M059J (cell line): ENCODE results near the gene HIVEP3. TPM values are rescaled to one million over a fixed set of nuclear protein-coding genes. Genes with fewer than 3 reads are reported as not detected.
"Not testable (repeated sequence)": the region's sequence is repeated elsewhere in the genome, so short reads cannot be mapped to it uniquely, and the experiment has no call there.

Source experiments
- DNase-seq: peaks from one replicate; pipeline ENCODE4 v3.0.0-alpha.2; 2012; ENCODE audit warnings: low read depth
- total RNA-seq: library from RNA; depleted of rRNA; stranded (reverse); fragments of >200 nt; shearing (Covaris generic); gene quantifications from 2 replicates; pipeline ENCODE4 v1.2.3, GENCODE V29; 2014; rRNA removed

HIVEP3 gene
- total RNA-seq: 4.2 and 10.0 TPM in 2 replicates

GRCh38 chr1:41918450-41919043, at the start of gene HIVEP3:
TSS of gene HIVEP3 (minus strand) at chr1:41918922.
- DNase-seq: peak; percentile 63

DNA sequence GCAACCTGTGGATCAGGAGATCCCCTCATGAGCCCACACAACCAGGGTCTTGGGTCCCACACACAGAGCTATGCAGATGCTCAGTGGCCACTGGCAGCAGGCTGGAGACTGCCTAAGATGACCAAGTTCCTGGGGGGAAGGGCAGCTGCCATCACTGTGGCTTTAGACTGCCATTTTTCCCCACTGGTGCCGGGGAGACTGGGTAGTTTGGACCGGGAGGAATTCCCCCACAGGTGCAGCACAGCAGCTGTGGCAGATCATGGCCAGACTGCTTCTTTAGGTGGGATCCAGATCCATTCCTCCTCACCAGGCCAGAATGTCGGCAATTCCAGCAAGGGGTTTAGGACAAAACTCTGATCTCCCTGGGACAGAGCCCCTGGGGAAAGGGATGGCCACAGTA, 45.7 kb upstream of the HIVEP3 start:
- DNase-seq: no peak

DNA sequence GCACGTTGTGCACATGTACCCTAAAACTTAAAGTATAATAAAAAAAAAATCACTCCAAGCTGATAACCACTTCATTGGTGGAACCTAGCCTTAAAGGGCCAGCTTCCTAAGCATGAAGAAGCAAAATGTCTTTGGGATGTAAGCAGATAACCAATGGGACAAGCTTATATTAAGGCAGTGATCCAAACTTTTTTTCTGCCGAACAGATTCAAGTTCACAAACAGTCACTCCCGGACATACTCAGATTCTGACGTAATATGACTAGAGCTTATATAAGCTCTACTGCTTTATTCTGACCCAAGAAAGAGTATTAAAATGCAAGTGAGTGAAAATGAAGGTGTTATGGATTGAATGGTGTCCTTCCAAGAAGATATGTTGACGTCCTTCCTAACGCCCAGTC, 44.9 kb upstream of the HIVEP3 start:
- no peak for DNase-seq

DNA sequence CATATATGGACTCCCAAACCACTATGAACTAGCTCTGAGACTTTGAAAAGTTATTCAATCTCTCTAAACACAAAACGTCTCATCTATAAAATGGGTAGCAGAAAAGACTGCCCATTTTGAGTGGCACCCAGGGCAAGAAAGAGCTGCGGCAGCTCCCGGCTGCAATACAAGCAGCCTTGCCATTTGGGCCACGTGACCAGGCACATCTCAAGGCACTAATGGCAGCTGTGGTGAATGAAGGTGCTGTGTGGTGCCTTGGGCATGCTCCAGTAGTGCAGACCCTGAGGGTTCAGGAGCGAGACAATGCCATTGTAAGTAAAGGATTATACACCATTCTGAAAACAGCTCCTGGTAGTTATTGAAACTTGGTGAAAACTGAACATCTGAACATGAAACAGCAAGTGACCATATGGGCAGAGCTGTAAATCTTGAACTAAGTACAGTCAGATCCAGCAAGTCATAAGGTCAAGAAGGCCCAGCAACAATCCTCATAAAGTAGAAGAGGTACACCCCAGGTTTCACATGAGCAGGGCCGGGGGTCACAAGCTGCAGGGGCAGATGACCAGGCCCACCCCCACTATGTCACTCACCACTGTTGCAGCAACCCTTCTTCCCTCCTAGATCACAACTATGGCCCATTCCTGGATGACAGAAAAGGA, 39.4 kb upstream of the HIVEP3 start:
- no peak for DNase-seq

DNA sequence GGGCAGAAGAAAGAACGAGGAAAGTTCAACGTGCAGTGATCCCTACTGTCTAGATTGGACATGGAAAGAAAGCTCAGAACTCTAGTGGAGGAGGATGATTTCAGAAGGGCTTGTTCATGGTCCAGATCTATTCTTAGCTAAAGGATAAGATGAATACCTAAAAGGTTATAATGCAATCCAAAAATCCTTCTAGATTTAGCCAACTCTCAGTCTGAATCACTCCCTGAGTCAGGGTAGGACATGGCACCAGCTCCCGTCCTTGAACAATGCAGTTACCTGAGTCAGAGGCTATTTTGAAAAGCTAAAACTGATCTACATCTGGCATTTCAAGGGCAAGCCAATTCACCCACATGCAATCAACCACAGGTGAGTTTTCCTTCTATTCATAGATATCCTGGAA, 38.8 kb upstream of the HIVEP3 start:
- DNase-seq: peak; percentile 90

DNA sequence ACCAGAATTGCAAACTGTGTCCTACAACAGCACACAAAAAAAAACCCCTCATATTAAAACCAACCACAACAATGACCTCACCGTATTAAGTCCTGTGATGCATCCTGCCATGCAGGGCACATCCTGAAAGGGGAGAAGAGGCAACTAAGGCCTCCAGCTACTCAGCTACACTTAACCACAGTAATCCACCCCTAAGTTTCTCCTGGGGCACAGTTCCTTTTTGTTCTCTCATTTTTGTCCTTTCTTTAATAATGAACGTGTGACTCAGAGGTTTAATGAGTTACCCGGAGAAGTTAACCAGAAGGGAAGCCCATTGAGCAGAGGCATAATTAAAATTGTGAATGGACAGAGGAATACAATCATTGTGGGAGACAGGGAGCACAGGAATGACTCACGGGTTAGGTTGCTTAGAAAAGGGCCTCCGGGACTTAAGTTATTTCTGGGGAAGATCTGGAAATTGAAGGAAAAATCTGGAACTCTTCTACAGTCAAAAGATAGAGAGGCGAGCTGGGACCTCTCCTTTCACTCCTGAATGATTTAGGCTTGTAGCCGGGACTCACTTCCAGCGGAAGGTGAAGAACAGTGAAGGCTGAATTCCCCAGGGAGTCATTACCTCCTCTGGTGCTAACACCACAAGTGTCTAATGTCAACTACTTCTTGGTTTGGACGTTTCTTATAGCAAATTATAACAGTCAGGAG, 36.9 kb upstream of the HIVEP3 start:
- peak; percentile 100 for DNase-seq

DNA sequence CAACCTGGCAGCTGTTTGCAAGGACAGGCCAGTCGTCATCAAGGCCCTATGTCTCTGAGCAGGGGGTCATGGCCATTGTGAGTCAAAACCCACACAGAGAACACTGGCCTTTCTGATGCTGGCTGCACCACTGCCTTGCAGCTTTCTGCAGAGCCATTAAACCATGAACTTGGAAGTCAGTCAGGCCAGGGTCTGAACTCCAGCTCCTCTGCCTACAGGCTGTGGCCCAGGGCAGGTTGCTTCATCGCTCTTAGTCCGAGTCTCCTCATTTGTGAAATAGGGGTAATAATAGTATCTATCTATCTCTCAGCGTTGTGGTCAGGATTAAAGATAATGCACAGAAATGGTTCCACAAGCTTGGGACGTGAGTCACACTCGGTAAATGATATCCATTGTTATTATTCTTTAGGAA, 35.8 kb upstream of the HIVEP3 start:
- peak; percentile 90 for DNase-seq

DNA sequence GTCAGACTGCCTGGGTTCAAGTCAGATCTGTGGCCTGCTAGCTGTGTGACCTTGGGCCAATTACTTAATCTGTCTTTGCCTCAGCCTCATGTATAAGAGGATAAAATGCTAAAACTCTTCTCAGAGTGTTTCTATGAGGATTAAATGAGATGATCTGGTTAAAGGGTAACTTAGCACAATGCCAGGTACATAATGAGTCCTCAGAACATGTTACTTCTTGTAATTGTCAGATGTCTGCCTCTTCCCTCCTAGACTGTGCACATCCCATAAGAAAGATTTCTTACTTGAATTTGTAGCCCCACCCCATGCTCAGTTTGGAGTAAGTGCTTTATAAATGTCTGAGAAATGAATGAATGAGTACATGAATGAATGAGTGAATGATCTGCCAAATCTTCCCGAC, 34.6 kb upstream of the HIVEP3 start:
- no peak for DNase-seq

GRCh38 chr1:41952208-41952607, 33.5 kb upstream of the HIVEP3 start:
- DNase-seq: no peak

GRCh38 chr1:41951492-41951891, 32.8 kb upstream of the HIVEP3 start:
- not testable (repeated sequence) for DNase-seq

GRCh38 chr1:41950820-41951219, 32.1 kb upstream of the HIVEP3 start:
- peak; percentile 37 for DNase-seq

DNA sequence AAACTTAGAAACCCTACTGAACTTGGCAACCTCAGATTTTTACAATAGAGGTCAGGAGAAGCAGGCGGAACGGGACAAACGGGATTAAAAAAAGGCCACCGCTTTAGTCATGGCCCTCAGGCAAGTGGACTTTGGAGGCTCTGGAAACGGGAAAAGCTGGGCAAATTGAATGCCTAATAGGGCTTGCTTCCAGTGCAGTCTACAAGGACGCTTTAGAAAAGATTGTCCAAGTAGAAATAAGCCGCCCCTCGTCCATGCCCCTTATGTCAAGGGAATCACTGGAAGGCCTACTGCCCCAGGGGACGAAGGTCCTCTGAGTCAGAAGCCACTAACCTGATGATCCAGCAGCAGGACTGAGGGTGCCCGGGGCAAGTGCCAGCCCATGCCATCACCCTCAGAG, 27.2 kb upstream of the HIVEP3 start:
- peak; percentile 91 for DNase-seq

DNA sequence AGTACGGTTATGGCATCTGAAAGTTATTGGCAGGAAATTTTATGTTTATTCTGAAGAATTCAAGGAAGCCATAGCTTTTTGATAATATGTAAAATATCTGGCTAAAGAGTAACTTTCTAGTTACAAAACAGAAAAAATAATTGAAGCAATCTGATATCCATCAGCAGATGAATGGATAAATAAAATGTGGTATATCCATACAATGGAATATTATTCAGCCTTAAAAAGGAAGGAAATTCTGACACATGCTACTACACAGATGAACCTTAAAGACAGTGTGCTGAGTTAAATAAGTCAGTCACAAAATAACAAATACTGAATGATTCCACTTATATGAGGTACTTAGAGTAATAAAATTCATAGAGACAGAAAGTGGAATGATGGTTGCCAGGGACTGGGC, 25.0 kb upstream of the HIVEP3 start:
- DNase-seq: no peak

DNA sequence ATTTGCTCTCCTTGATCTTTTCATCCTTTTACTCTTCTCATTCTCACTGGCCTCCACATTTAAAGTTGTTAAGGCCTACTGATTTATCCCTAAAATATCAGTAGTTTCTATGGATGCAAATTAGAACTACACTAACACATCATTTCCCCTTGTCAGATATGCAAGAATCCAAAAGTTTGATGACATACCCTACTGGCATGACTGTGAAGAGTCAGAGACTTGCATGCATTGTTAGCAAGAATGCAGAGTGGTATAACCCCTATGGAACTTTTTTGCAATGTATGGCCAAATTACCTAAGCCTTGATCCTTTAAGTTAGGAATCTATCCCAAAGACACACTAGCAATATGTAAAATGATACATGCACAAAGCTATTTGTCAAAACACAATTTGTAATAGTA, 23.6 kb upstream of the HIVEP3 start:
- DNase-seq: no peak

- DNase-seq: no peak
These were observed 22.7 kb upstream of the HIVEP3 start for GRCh38 chr1:41941381-41941780.

GRCh38 chr1:41939194-41939593, 20.5 kb upstream of the HIVEP3 start:
- DNase-seq: no peak

GRCh38 chr1:41936107-41936506, 17.4 kb upstream of the HIVEP3 start:
- peak; percentile 73 for DNase-seq

- peak; percentile 89 for DNase-seq
These were observed 16.5 kb upstream of the HIVEP3 start for GRCh38 chr1:41935226-41935625.

DNA sequence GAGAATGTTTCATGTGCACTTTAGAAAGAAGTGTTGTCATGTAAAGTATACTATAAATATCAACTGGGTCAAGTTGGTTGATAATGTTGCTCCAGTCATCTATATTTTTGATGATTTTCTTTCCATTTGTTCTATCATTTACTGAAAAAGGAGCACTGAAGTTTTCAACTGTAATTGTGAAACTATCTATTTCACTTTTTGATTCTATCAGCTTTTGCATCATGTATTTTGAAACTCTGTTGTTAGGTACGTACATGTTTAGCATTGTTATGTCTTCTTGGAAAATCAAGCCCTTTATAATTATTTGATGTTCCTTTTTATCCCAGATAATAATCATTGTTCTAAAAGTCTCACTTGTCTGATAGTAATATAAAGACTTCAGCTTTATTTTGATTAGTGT, 14.4 kb upstream of the HIVEP3 start:
- DNase-seq: no peak

DNA sequence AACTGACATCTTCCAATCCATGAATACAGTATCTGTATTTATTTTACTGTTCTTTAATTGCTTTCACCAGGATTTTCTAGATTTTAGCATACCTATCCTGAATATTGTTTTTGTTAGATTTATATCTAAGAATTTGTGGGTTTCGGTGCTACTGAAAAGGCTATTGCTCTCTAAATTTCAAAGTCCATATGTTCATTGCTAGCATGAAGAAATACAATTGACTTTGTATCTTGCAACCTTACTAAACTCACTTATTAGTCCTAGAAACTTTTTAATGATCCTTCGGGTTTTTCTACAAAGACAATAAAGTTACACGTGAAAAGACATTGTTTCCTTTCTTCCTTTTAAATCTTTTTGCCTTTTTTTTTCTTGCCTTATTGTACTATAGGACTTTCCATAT, 12.9 kb upstream of the HIVEP3 start:
- DNase-seq: no peak

DNA sequence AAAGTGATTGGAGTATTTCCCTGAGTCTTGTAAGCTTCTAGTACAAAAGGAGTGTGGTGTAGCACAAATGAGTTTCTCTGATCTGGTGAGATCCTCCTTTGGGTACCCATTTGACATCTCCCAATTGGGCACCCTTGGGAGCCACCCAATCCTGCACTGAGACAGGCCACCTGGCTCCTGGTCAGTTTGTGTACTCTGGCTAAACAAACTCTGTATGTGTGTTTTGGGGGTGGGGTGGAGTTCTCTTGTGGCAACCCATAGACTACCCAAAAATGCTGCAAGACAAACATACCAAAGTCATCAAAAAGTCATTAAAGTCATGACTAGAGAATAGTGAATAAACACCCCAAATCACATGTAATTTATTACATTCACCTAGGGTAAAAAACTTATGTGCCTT, 8.4 kb upstream of the HIVEP3 start:
- DNase-seq: no peak

DNA sequence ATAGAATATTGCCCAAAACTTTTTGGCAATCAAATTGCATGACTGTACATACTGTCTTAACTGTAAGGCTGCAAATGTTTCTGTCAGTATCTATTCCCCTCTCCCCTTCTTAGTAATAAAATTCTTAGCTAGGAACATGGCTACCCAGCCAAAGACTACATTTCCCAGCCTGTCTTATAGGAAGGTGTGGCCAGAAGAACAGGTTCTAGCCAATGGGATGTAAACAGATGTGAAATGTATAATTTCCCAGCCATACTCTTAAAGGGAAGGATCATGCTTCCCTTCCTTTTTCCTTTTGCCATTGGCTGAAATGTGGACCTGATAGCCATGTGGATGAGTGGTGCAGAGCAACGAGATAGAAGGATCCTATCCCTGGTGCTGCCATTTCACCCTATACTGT, 7.0 kb upstream of the HIVEP3 start:
- DNase-seq: peak; percentile 25

- DNase-seq: peak; percentile 50
These were observed 6.2 kb upstream of the HIVEP3 start for GRCh38 chr1:41924911-41925310.
